NCI-H526 treated with DMSO at 0.1 percent for 48 hours (cell line): ENCODE measurements around the gene BCAT1.

Source experiments
- DNase-seq: peaks from one replicate; lab custom pipeline; 2025; lab: John Stamatoyannopoulos, UW

Gene BCAT1

GRCh38 chr12:24760606-24761378, 188.1 kb downstream of the BCAT1 start:
- no peak for DNase-seq

DNA sequence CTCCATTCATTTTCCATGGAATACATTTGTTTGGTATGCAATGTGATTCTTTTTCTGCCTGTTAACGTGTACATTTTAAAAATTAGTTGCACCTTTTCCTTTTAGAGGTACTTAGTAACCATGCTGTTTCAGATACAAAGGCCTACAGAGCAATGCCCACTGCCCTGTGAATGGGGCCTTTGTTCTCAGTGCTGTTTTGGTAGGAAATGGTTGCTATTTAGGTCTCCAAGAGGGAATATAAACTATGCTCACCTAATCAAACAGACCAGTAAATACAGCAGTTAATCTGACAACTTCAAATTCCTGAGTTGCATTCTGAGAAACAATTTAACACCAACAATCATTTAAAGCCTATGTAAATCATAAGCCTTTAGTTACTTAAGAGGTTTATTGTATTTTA, 188.7 kb downstream of the BCAT1 start:
- peak; percentile 38 for DNase-seq
